Thoracic aorta (tissue), 2 donors: ENCODE results near the gene LARGE2. TPM values are rescaled to one million over a fixed set of nuclear protein-coding genes. Genes with fewer than 3 reads are reported as not detected.

Experiments used
- ATAC-seq: fragments of 150-250 bp; one replicate; pipeline ENCODE4 v1.8.0; 2017; ENCODE audit warnings: low read depth; ENCODE audit not compliant: insufficient number of reproducible peaks, low FRiP score
- DNase-seq: peaks from one replicate; pipeline ENCODE4 v3.0.0-alpha.2; 2020; ENCODE audit warnings: low spot score
- H3K27ac ChIP-seq, 2 donors: fragments of 200-600 bp; sonication (generic); 1 replicate in 1 of 2; 2 replicates in 1 of 2; pipeline ENCODE4 v1.5.1; 2016; ENCODE audit warnings: mild to moderate bottlenecking in 2 of 2, moderate library complexity in 2 of 2
- H3K27me3 ChIP-seq: fragments of 200-600 bp; sonication (generic); replicated peaks from 2 replicates; pipeline ENCODE4 v1.6.0; 2016; ENCODE audit warnings: mild to moderate bottlenecking; ENCODE audit not compliant: insufficient read depth
- H3K36me3 ChIP-seq: fragments of 200-600 bp; sonication (generic); one replicate; pipeline ENCODE4 v1.5.1; 2016
- H3K4me1 ChIP-seq, 2 donors: fragments of 200-600 bp; sonication (generic); 1 replicate in 1 of 2; 2 replicates in 1 of 2; pipeline versions ENCODE4 v1.5.1 to v1.6.0; 2016; ENCODE audit warnings: low read depth in 2 of 2, mild to moderate bottlenecking in 1 of 2; ENCODE audit not compliant: control insufficient read depth in 1 of 2
- H3K4me3 ChIP-seq: fragments of 200-600 bp; sonication (generic); 2 replicates; pipeline ENCODE4 v1.5.1; 2016; ENCODE audit warnings: mild to moderate bottlenecking
- H3K9me3 ChIP-seq: fragments of 200-600 bp; sonication (generic); 2 replicates; pipeline ENCODE4 v1.5.1; 2016
- total RNA-seq, 2 donors: library from RNA; depleted of rRNA; stranded (reverse); fragments of >200 nt; gene quantifications; one replicate each; pipeline versions ENCODE4 v1.1.0 to v1.2.3, GENCODE V29; 2016
- TF ChIP-seq, protein P1 (sequence below): fragments of 200-600 bp; sonication (generic); IDR thresholded peaks from one replicate; pipeline ENCODE4 v1.5.1; 2019; ENCODE audit warnings: antibody characterized with exemption

Gene LARGE2
- total RNA-seq, 2 donors from 2014 or later, result 3.1 TPM; not detected in 1

- H3K36me3 ChIP-seq, result peaks cover 7% of the 10 kb centered on the region
- no peaks in the 10 kb centered on the region for H3K9me3 ChIP-seq
- H3K4me3 ChIP-seq, result no peak overlapping the region
- no peak for ATAC-seq
- peaks cover 0 to 4% of the 10 kb centered on the region in 2 donors for H3K4me1 ChIP-seq
- DNase-seq, result no peak
- no peak overlapping the region for H3K27ac ChIP-seq
- TF ChIP-seq, protein P1, sequence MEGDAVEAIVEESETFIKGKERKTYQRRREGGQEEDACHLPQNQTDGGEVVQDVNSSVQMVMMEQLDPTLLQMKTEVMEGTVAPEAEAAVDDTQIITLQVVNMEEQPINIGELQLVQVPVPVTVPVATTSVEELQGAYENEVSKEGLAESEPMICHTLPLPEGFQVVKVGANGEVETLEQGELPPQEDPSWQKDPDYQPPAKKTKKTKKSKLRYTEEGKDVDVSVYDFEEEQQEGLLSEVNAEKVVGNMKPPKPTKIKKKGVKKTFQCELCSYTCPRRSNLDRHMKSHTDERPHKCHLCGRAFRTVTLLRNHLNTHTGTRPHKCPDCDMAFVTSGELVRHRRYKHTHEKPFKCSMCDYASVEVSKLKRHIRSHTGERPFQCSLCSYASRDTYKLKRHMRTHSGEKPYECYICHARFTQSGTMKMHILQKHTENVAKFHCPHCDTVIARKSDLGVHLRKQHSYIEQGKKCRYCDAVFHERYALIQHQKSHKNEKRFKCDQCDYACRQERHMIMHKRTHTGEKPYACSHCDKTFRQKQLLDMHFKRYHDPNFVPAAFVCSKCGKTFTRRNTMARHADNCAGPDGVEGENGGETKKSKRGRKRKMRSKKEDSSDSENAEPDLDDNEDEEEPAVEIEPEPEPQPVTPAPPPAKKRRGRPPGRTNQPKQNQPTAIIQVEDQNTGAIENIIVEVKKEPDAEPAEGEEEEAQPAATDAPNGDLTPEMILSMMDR, result no peak
- H3K27me3 ChIP-seq, result no peaks in the 10 kb centered on the region
These were observed 16.3 kb upstream of the LARGE2 start for GRCh38 chr11:45906096-45906682.

GRCh38 chr11:45906965-45907611 is 15.4 kb upstream of the LARGE2 start, which contains the start of gene FREY1:
TSS of gene FREY1 (minus strand) at chr11:45907271. CDS start at chr11:45907245, 26 bp downstream.
- no peak within 1 kb of the TSS for H3K27ac ChIP-seq
- H3K27me3 ChIP-seq, result no peaks in the 10 kb centered on the region
- H3K36me3 ChIP-seq, result peaks cover 16% of the 10 kb centered on the region
- no peaks in the 10 kb centered on the region for H3K9me3 ChIP-seq
- ATAC-seq, result no peak
- DNase-seq, result no peak
- no peak within 1 kb of the TSS for H3K4me3 ChIP-seq
- TF ChIP-seq, protein P1, result no peak
- no peaks in the 10 kb centered on the region for H3K4me1 ChIP-seq

DNA sequence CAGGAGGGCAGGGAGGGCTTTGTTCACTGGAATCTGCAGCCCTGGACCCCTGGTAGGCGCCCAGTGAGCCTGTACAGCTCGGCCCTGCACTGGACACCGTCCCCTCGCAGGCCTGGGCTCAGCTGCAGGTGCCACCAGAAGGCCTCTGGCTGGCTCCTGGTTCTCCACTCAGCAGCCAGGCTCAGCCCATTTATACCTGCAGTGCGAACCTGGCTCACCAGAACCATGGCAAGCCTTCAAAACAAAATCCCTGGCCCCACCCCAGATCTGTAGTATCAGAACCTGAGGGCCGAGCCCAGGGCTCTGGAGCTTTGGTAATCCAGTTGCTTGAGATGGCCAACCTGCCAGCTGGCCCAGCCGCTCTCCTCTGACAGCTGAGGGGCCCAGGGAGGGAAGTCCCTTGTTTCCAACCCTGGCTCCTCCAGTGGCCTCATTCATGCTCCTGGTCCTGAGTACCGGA is 14.5 kb upstream of the LARGE2 start:
- DNase-seq, result no peak
- Histone ChIP-seq H3K27ac (no peak overlapping the region), H3K4me3 (no peak overlapping the region)

GRCh38 chr11:45909594-45910475 is 12.6 kb upstream of the LARGE2 start:
- TF ChIP-seq, protein P1, result no peak
- DNase-seq (no peak), ATAC-seq (no peak)
- no peaks in the 10 kb centered on the region for H3K27me3 ChIP-seq
- peaks cover 32% of the 10 kb centered on the region for H3K36me3 ChIP-seq
- no peak overlapping the region for H3K27ac ChIP-seq
- H3K9me3 ChIP-seq, result no peaks in the 10 kb centered on the region
- H3K4me1 ChIP-seq, result no peaks in the 10 kb centered on the region
- H3K4me3 ChIP-seq, result no peak overlapping the region

More for the DNA sequence above, 14.5 kb upstream of the LARGE2 start:
- Histone ChIP-seq H3K27me3 (no peaks in the 10 kb centered on the region), H3K9me3 (no peaks in the 10 kb centered on the region), H3K4me1 (no peaks in the 10 kb centered on the region), H3K36me3 (peaks cover 19% of the 10 kb centered on the region)
- TF ChIP-seq, protein P1, result no peak
- ATAC-seq, result no peak

- ATAC-seq (no peak), DNase-seq (no peak)
- Histone ChIP-seq H3K4me1 (no peaks in the 10 kb centered on the region), H3K36me3 (peaks cover 39% of the 10 kb centered on the region), H3K9me3 (no peaks in the 10 kb centered on the region), H3K27ac (no peak overlapping the region), H3K27me3 (no peaks in the 10 kb centered on the region), H3K4me3 (no peak overlapping the region)
- TF ChIP-seq, protein P1, result no peak
These were observed 11.8 kb upstream of the LARGE2 start for GRCh38 chr11:45910623-45911022.
